Measurements from ENCODE around the gene PLCB1. TPM values are rescaled to one million over a fixed set of nuclear protein-coding genes. Genes with fewer than 3 reads are reported as not detected.

The PLCB1 gene
- total and polyA plus RNA-seq, 10 of the 15 experiments (the other 5 are each of a cell fraction or from before 2014, with no cell fraction given) = 0.05 to 5.3 (median 0.17) TPM; not detected in 1

DNA sequence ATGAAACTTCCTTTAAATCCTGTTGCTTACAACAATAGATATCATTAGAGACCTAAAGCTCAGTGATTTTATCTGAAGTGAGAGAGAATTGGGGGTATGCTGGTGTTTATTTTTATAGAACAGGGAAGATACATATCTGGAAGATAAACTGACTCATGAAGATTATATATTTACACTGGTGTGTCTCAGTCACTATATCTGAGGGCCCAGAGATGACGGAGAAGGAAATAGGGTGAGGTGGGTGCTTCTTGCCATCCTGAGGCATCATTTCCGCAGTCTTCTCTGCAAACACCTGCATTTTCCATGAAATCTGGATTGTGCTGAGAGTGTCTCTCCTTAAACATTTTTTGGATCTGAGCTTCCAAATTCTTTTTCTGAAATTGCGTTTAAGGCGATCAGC lies 5.9 kb upstream of the PLCB1 start:
- Histone ChIP-seq H3K27me3 (replicated peaks in 1 of 2; ENCODE audit: control insufficient read depth in 2 of 2, insufficient read depth in 2 of 2, low read length in 1 of 2) (no peaks in the 10 kb centered on the region; a peak in 1 of 4 replicates), H2AFZ (ENCODE audit: control insufficient read depth, low read depth, low read length) (no peak overlapping the region), H3K4me3 (no peak overlapping the region), H3K79me2 (ENCODE audit: control insufficient read depth, insufficient read depth, low read length) (no peaks in the 10 kb centered on the region), H3K27ac (ENCODE audit: control insufficient read depth, insufficient read depth) (no peak overlapping the region), H4K20me1 (ENCODE audit: control insufficient read depth, insufficient read depth) (no peaks in the 10 kb centered on the region), H3K4me2 (ENCODE audit: control insufficient read depth, insufficient read depth) (no peak overlapping the region), H3K36me3 (ENCODE audit: control insufficient read depth in 2 of 2, insufficient read depth in 2 of 2, low read length in 1 of 2) (no peaks in the 10 kb centered on the region), H3K9me3 (replicated peaks; ENCODE audit: control insufficient read depth, insufficient read depth, low read length) (no peaks in the 10 kb centered on the region), H3K9ac (ENCODE audit: control insufficient read depth, insufficient read depth, low read length) (no peak overlapping the region), H3K4me1 (ENCODE audit: control insufficient read depth, insufficient read depth, low read length) (peaks cover 10% of the 10 kb centered on the region; the same call in 1 of the 2 replicates)
- ATAC-seq = no peak
- in situ Hi-C loops (cut with MboI) (no loop called here), intact Hi-C loops (cut with micrococcal nuclease; ENCODE audit: unreplicated experiment) (loop anchor here (2.0 to 10.0 kb wide), 2 partner anchors 51 to 83 kb away; no protein-coding TSS in a partner anchor)
- no peak for DNase-seq (ENCODE audit: low read depth, low spot score)
- FAIRE-seq = no peak
- no TSS peak for BruUV-seq (replicated peaks)
- TF ChIP-seq, protein P1, sequence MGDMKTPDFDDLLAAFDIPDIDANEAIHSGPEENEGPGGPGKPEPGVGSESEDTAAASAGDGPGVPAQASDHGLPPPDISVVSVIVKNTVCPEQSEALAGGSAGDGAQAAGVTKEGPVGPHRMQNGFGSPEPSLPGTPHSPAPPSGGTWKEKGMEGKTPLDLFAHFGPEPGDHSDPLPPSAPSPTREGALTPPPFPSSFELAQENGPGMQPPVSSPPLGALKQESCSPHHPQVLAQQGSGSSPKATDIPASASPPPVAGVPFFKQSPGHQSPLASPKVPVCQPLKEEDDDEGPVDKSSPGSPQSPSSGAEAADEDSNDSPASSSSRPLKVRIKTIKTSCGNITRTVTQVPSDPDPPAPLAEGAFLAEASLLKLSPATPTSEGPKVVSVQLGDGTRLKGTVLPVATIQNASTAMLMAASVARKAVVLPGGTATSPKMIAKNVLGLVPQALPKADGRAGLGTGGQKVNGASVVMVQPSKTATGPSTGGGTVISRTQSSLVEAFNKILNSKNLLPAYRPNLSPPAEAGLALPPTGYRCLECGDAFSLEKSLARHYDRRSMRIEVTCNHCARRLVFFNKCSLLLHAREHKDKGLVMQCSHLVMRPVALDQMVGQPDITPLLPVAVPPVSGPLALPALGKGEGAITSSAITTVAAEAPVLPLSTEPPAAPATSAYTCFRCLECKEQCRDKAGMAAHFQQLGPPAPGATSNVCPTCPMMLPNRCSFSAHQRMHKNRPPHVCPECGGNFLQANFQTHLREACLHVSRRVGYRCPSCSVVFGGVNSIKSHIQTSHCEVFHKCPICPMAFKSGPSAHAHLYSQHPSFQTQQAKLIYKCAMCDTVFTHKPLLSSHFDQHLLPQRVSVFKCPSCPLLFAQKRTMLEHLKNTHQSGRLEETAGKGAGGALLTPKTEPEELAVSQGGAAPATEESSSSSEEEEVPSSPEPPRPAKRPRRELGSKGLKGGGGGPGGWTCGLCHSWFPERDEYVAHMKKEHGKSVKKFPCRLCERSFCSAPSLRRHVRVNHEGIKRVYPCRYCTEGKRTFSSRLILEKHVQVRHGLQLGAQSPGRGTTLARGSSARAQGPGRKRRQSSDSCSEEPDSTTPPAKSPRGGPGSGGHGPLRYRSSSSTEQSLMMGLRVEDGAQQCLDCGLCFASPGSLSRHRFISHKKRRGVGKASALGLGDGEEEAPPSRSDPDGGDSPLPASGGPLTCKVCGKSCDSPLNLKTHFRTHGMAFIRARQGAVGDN (IDR thresholded peaks at IDR 0.05) = no peak
- no peak for TF ChIP-seq WRNIP1 (IDR thresholded peaks at IDR 0.05; ENCODE audit: borderline replicate concordance, low read depth, low read length)
- no peak for TF ChIP-seq CHD1 (IDR thresholded peaks at IDR 0.05; ENCODE audit: low read depth, low read length)
- TF ChIP-seq, protein P2, sequence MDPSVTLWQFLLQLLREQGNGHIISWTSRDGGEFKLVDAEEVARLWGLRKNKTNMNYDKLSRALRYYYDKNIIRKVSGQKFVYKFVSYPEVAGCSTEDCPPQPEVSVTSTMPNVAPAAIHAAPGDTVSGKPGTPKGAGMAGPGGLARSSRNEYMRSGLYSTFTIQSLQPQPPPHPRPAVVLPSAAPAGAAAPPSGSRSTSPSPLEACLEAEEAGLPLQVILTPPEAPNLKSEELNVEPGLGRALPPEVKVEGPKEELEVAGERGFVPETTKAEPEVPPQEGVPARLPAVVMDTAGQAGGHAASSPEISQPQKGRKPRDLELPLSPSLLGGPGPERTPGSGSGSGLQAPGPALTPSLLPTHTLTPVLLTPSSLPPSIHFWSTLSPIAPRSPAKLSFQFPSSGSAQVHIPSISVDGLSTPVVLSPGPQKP (IDR thresholded peaks at IDR 0.05; ENCODE audit: low read depth, low read length) = no peak
- TF ChIP-seq ZNF24 (IDR thresholded peaks at IDR 0.05) = no peak
- TF ChIP-seq KAT2A (conservative IDR thresholded peaks at IDR 0.05; ENCODE audit: control insufficient read depth, low read depth, low read length) = no peak
- POLR2A ChIA-PET = no interaction called here
- RAD21 ChIA-PET (ENCODE audit: unreplicated experiment) = interaction anchor here (1.4 kb wide), 1 partner anchor 596 kb away, joined by 4 read pairs; no protein-coding TSS in a partner anchor
- CTCF ChIA-PET = interaction anchor here (0.8 to 3.0 kb wide), 4 partner anchors 52 to 596 kb away, joined by 3 to 14 read pairs (median 6); no protein-coding TSS in a partner anchor
- WGBS (ENCODE audit: insufficient coverage, insufficient replicate concordance, low lambda C conversion rate, missing lambda C conversion rate) = 74% methylated on average over 4 of the region's 4 CpGs
- SMC1A ChIA-PET (ENCODE audit: uncharacterized antibody, unreplicated experiment) = no interaction called here
